ENCODE measurements around the gene MACROD2. TPM values are rescaled to one million over a fixed set of nuclear protein-coding genes. Genes with fewer than 3 reads are reported as not detected.

Gene MACROD2
- total RNA-seq, 4 donors from 2014 or later = 12.6 to 60.3 (median 18.9) TPM

DNA sequence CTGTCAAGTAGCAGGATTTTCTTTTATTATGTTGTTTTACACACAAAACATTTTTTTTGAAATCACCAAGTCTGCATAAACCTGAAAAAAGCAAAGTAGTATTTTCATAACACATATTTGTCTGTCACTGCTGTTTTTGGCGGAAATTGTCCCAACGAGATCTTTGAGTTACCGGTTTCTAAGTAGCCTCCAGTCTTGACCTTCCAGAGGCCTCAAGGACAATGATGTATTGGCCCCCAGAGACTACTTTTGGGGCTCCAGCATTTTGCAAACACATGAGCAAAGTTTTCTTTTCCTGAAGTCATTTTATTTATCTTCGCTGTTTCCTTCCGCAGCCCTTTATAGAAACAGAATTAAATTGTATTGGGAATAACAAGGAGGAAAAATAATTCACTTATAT, 1715.3 kb downstream of the MACROD2 start:
- no peaks in the 10 kb centered on the region for H3K9me3 ChIP-seq
- TF ChIP-seq POLR2A (IDR thresholded peaks at IDR 0.05) = no peak
- no peak for TF ChIP-seq EP300 (IDR thresholded peaks at IDR 0.05)
- TF ChIP-seq POLR2AphosphoS5 (IDR thresholded peaks at IDR 0.05) = no peak
- TF ChIP-seq, protein P1, sequence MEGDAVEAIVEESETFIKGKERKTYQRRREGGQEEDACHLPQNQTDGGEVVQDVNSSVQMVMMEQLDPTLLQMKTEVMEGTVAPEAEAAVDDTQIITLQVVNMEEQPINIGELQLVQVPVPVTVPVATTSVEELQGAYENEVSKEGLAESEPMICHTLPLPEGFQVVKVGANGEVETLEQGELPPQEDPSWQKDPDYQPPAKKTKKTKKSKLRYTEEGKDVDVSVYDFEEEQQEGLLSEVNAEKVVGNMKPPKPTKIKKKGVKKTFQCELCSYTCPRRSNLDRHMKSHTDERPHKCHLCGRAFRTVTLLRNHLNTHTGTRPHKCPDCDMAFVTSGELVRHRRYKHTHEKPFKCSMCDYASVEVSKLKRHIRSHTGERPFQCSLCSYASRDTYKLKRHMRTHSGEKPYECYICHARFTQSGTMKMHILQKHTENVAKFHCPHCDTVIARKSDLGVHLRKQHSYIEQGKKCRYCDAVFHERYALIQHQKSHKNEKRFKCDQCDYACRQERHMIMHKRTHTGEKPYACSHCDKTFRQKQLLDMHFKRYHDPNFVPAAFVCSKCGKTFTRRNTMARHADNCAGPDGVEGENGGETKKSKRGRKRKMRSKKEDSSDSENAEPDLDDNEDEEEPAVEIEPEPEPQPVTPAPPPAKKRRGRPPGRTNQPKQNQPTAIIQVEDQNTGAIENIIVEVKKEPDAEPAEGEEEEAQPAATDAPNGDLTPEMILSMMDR (IDR thresholded peaks at IDR 0.05) = no peak
- WGBS = 67% methylated on average over 5 of the region's 5 CpGs

DNA sequence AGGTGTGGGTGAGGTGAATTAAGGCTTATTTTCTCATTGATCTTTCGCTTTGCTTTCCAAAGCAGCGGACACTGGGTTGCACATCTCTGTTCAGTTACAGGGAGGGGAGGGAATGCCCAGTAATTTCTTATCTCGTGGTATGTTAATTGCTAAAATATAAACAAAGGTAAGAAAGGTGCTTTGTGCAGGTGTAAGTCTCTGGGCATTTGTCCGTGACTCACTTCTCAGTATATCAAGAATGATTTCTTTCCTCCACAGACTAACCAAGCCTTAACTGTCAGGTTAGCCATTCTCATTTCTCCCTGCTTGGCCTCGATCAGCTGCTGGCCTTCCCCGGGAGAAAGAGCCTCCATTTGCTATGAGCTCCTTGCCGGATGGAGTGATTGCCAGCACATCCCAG, 1715.9 kb downstream of the MACROD2 start:
- H3K9me3 ChIP-seq = no peaks in the 10 kb centered on the region
- WGBS = 84% methylated on average over 7 of the region's 7 CpGs
- no peak for DNase-seq (ENCODE audit: low spot score in 2 of 2)

More for the DNA sequence above, 1715.3 kb downstream of the MACROD2 start:
- Histone ChIP-seq H3K36me3 (no peaks in the 10 kb centered on the region), H3K4me3 (no peak overlapping the region), H3K27ac (no peak overlapping the region), H3K4me1 (no peaks in the 10 kb centered on the region), H3K27me3 (no peaks in the 10 kb centered on the region)
- no peak for DNase-seq (ENCODE audit: low spot score in 2 of 2)

DNA sequence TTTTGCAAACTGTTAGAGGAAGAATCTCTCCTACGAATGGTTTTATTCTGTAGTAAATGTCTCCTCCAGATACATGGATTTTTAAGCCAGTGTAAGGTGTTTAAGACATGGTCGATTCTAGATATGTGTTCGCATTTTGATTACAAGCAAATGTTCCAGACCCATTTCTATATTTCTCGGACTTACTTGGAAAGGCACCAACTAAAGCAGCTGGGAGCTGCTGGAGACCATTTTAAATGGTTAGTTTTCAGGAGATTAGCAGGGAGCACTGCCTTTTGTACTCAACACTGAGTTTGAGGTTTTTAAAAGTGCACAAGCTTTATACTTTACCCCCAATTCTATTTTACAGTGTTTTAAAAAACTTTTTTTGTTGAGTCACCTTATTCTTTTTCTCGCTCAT, 1720.9 kb downstream of the MACROD2 start:
- Histone ChIP-seq H3K9me3 (no peaks in the 10 kb centered on the region), H3K27me3 (no peaks in the 10 kb centered on the region), H3K4me1 (no peaks in the 10 kb centered on the region), H3K27ac (no peak overlapping the region), H3K36me3 (no peaks in the 10 kb centered on the region), H3K4me3 (no peak overlapping the region)
- no peak for DNase-seq (ENCODE audit: low spot score in 2 of 2)
- TF ChIP-seq POLR2A (IDR thresholded peaks at IDR 0.05) (no peak), EP300 (IDR thresholded peaks at IDR 0.05) (no peak), POLR2AphosphoS5 (IDR thresholded peaks at IDR 0.05) (no peak)
- TF ChIP-seq, protein P1 (IDR thresholded peaks at IDR 0.05) = no peak
- 71% methylated on average over 5 of the region's 5 CpGs for WGBS

More for the DNA sequence above, 1715.9 kb downstream of the MACROD2 start:
- TF ChIP-seq POLR2AphosphoS5 (IDR thresholded peaks at IDR 0.05) = no peak
- TF ChIP-seq EP300 (IDR thresholded peaks at IDR 0.05) = no peak
- TF ChIP-seq, protein P1 (IDR thresholded peaks at IDR 0.05) = no peak
- TF ChIP-seq POLR2A (IDR thresholded peaks at IDR 0.05) = no peak
- H3K27ac ChIP-seq = no peak overlapping the region
- H3K27me3 ChIP-seq = no peaks in the 10 kb centered on the region
- no peaks in the 10 kb centered on the region for H3K4me1 ChIP-seq
- H3K4me3 ChIP-seq = no peak overlapping the region
- no peaks in the 10 kb centered on the region for H3K36me3 ChIP-seq

DNA sequence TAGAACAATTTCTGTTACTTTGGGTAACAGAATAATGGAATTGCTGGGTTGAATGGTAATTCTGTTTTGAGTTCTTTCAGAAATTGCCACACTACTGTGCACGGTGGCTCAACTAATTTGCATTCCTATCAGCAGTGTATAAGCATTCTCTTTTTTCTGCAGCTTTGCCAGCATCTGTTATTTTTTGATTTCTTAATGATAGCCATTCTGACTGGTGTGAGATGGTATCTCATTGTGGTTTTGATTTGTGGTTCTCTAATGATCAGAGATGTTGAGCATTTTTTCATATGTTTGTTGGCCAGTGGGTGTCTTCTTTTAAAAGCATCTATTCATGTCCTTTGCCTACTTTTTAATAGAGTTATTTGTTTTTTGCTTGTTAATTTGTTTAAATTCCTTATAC, 1731.1 kb downstream of the MACROD2 start:
- DNase-seq (ENCODE audit: low spot score in 2 of 2) = no peak
- H3K36me3 ChIP-seq = no peaks in the 10 kb centered on the region
- 89% methylated on average over 1 of the region's 1 CpG for WGBS
- no peak for TF ChIP-seq POLR2AphosphoS5 (IDR thresholded peaks at IDR 0.05)
- TF ChIP-seq POLR2A (IDR thresholded peaks at IDR 0.05) = no peak
- TF ChIP-seq, protein P1 (IDR thresholded peaks at IDR 0.05) = no peak
- no peak for TF ChIP-seq EP300 (IDR thresholded peaks at IDR 0.05)
- H3K9me3 ChIP-seq = no peaks in the 10 kb centered on the region
- H3K27ac ChIP-seq = no peak overlapping the region
- H3K4me1 ChIP-seq = no peaks in the 10 kb centered on the region
- H3K27me3 ChIP-seq = no peaks in the 10 kb centered on the region
- H3K4me3 ChIP-seq = no peak overlapping the region

DNA sequence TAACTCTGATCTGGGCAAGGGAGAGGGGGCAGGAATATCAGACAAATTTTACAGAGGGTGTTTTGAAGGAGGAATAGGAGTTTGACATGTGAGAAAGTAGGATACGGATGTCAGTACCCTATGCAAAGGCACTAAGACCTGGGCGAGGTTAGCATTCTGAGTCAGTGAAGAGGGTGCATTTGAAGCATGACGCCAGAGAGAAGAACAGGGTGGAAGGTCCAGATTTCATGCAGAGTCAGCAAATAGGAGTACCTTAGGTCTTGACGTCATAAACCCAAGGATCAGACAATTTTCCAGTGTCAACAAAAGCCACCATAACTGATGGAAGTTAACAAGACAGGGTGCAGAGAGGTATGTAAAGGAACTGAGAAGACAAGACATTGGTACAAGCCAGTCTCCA, 1738.7 kb downstream of the MACROD2 start:
- Histone ChIP-seq H3K27ac (no peak overlapping the region), H3K4me1 (no peaks in the 10 kb centered on the region), H3K9me3 (no peaks in the 10 kb centered on the region), H3K4me3 (no peak overlapping the region), H3K27me3 (no peaks in the 10 kb centered on the region), H3K36me3 (no peaks in the 10 kb centered on the region)
- no peak for DNase-seq (ENCODE audit: low spot score in 2 of 2)
- WGBS = 85% methylated on average over 4 of the region's 4 CpGs
- TF ChIP-seq POLR2A (IDR thresholded peaks at IDR 0.05) (no peak), POLR2AphosphoS5 (IDR thresholded peaks at IDR 0.05) (no peak), EP300 (IDR thresholded peaks at IDR 0.05) (no peak)
- TF ChIP-seq, protein P1 (IDR thresholded peaks at IDR 0.05) = no peak

All from suprapubic skin (tissue), 4 donors.